LNCaP clone FGC (cell line): ENCODE measurements around the gene CLEC16A.

Experiments used
- DNase-seq: peaks from one replicate; pipeline ENCODE4 v3.0.0-alpha.2; 2011; ENCODE audit warnings: low read depth
- H3K4me3 ChIP-seq: 2 replicates; pipeline ENCODE4 v1.5.1; 2011; ENCODE audit warnings: mild to moderate bottlenecking, low read depth, low read length, control low read depth
- CTCF ChIP-seq: IDR thresholded peaks from 2 replicates; pipeline ENCODE4 v1.5.1; 2012; ENCODE audit warnings: mild to moderate bottlenecking; ENCODE audit not compliant: control insufficient read depth, insufficient read depth; ENCODE audit errors: extremely low read depth

CLEC16A gene

GRCh38 chr16:10906482-10906881, 37.9 kb upstream of the CLEC16A start:
- TF ChIP-seq CTCF = no peak
- no peak for DNase-seq
- no peak overlapping the region for H3K4me3 ChIP-seq

GRCh38 chr16:10906914-10907756, 37.2 kb upstream of the CLEC16A start:
- DNase-seq = no peak
- no peak for TF ChIP-seq CTCF
- no peak overlapping the region for H3K4me3 ChIP-seq

GRCh38 chr16:10907757-10908045, 36.7 kb upstream of the CLEC16A start:
- no peak for DNase-seq
- no peak overlapping the region for H3K4me3 ChIP-seq
- no peak for TF ChIP-seq CTCF

- no peak for TF ChIP-seq CTCF
- DNase-seq = no peak
- no peak overlapping the region for H3K4me3 ChIP-seq
Measured at GRCh38 chr16:10911267-10911666, 33.1 kb upstream of the CLEC16A start.

- no peak for DNase-seq
- TF ChIP-seq CTCF = no peak
Measured at GRCh38 chr16:10916534-10916933, 27.8 kb upstream of the CLEC16A start.

GRCh38 chr16:10918294-10919002, 25.9 kb upstream of the CLEC16A start:
- TF ChIP-seq CTCF = peak; percentile 99
- H3K4me3 ChIP-seq = peak overlapping the region; percentile 19

More at GRCh38 chr16:10916534-10916933, 27.8 kb upstream of the CLEC16A start:
- H3K4me3 ChIP-seq = no peak overlapping the region

More at GRCh38 chr16:10918294-10919002, 25.9 kb upstream of the CLEC16A start:
- peak; percentile 82 for DNase-seq
